SH-SY5Y (cell line): Measurements from ENCODE around the gene TMED3.

Experiments used
- GATA2 ChIP-seq: IDR thresholded peaks from 2 replicates; pipeline ENCODE4 v1.6.1; 2011; ENCODE audit warnings: mild to moderate bottlenecking, low read depth, low read length
- GATA3 ChIP-seq: IDR thresholded peaks from 2 replicates; pipeline ENCODE4 v1.6.1; 2011; ENCODE audit warnings: low read depth, mild to moderate bottlenecking, low read length, moderate library complexity

DNA sequence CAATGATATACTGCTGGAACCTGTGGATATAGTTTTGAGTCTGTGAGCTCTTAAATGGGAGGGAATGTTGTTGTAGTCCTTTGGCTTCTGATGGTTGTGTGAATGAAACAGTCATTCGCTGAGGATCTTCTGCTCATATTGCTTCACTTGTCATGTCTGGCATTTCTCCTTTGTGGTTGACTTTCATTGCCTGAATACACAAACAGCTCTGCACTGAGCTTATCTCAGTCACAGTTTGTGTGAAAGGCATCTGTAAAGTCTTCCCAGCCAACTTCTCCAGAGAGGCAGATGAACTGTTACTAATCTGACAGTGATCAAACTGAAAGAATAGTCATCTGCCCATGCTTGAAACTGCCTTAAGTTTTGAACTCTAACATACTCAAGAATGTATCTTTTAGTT, 59.8 kb downstream of the TMED3 start:
- TF ChIP-seq GATA2 = no peak
- TF ChIP-seq GATA3 = no peak
